H1 (cell line): Measurements from ENCODE around the gene PRKG2. TPM values are rescaled to one million over a fixed set of nuclear protein-coding genes. Genes with fewer than 3 reads are reported as not detected.

Source experiments
- CTCF ChIA-PET: fragments of 300-600 bp; sonication (Branson Sonifier 250); formaldehyde crosslinking; loops from one replicate; lab custom pipeline; 2021; ENCODE audit not compliant: partially characterized antibody; lab: Charles Lee
- POLR2A ChIA-PET: fragments of 300-600 bp; sonication (Branson Sonifier 250); formaldehyde crosslinking; loops from one replicate; lab custom pipeline; 2021; ENCODE audit warnings: inconsistent platforms; ENCODE audit not compliant: partially characterized antibody; lab: Charles Lee
- DNase-seq, 2 experiments: peaks; one replicate each; pipeline versions ENCODE4 v3.0.0 to v3.0.0-alpha.2; 2010 to 2022; ENCODE audit warnings: low spot score in 2 of 2, low read depth in 1 of 2, mixed read lengths in 1 of 2
- FAIRE-seq: peaks from 2 replicates; lab custom pipeline; 2011; peaks lifted over from hg19 to GRCh38; lab: Jason Lieb, UNC
- H2AFZ ChIP-seq: 2 replicates; pipeline ENCODE4 v1.8.1; 2012; ENCODE audit warnings: low read length, inconsistent platforms
- H2AK5ac ChIP-seq: 2 replicates; pipeline ENCODE4 v1.6.1; 2013; ENCODE audit warnings: low read depth, low read length
- H2BK120ac ChIP-seq: replicated peaks from 2 replicates; pipeline ENCODE3; 2013; ENCODE audit warnings: low read depth, low read length, inconsistent platforms
- H2BK12ac ChIP-seq: 2 replicates; pipeline ENCODE4 v1.6.1; 2013; ENCODE audit warnings: low read depth, low read length
- H2BK15ac ChIP-seq: 2 replicates; pipeline ENCODE4 v1.6.1; 2013; ENCODE audit warnings: low read length
- H2BK20ac ChIP-seq: 2 replicates; pipeline ENCODE4 v1.6.1; 2013; ENCODE audit warnings: low read length
- H2BK5ac ChIP-seq: 2 replicates; pipeline ENCODE4 v1.6.1; 2013; ENCODE audit warnings: low read depth, low read length
- H3K14ac ChIP-seq: 2 replicates; pipeline ENCODE4 v1.6.1; 2013; ENCODE audit warnings: inconsistent platforms; ENCODE audit not compliant: insufficient read length
- H3K18ac ChIP-seq: 2 replicates; pipeline ENCODE4 v1.6.1; 2013; ENCODE audit warnings: low read length; ENCODE audit errors: extremely low read depth
- H3K23ac ChIP-seq: 2 replicates; pipeline ENCODE4 v1.6.1; 2013; ENCODE audit warnings: inconsistent platforms; ENCODE audit not compliant: insufficient read length
- H3K23me2 ChIP-seq: 2 replicates; pipeline ENCODE4 v1.6.1; 2013; ENCODE audit warnings: low read depth, low read length
- H3K27ac ChIP-seq: 2 replicates; pipeline ENCODE4 v1.6.1; 2011; ENCODE audit warnings: low read depth, low read length, inconsistent platforms
- H3K27me3 ChIP-seq, 4 experiments: replicated peaks in 1 of 4; 1 replicate in 1 of 4; 2 replicates in 3 of 4; pipeline versions ENCODE4 v1.6.1 to v1.8.1; 2011 to 2013; ENCODE audit warnings: low read length in 3 of 4, mild to moderate bottlenecking in 3 of 4, inconsistent platforms in 2 of 4, mixed read lengths in 2 of 4, moderate library complexity in 1 of 4; ENCODE audit not compliant: control insufficient read depth in 3 of 4, insufficient read depth in 3 of 4; ENCODE audit errors: extremely low read depth in 1 of 4
- H3K36me3 ChIP-seq, 4 experiments: 2 replicates each; pipeline versions ENCODE4 v1.6.1 to v1.8.1; 2011 to 2013; ENCODE audit warnings: mild to moderate bottlenecking in 4 of 4, low read length in 3 of 4, moderate library complexity in 2 of 4, control low read depth in 1 of 4, inconsistent platforms in 1 of 4; ENCODE audit not compliant: insufficient read depth in 4 of 4, control insufficient read depth in 2 of 4
- H3K4ac ChIP-seq: replicated peaks from 2 replicates; pipeline ENCODE3; 2013; ENCODE audit warnings: low read length, low read depth, mixed read lengths, inconsistent platforms; ENCODE audit not compliant: insufficient read length
- H3K4me1 ChIP-seq, 4 experiments: replicated peaks in 1 of 4; 1 replicate in 1 of 4; 2 replicates in 3 of 4; pipeline versions ENCODE4 v1.6.1 to v1.8.1; 2011 to 2013; ENCODE audit warnings: low read length in 3 of 4, inconsistent platforms in 2 of 4, mixed read lengths in 1 of 4; ENCODE audit not compliant: insufficient read depth in 4 of 4, control insufficient read depth in 3 of 4
- H3K4me2 ChIP-seq, 2 experiments: 2 replicates each; pipeline versions ENCODE4 v1.6.1 to v1.8.1; 2011 to 2013; ENCODE audit warnings: low read depth in 2 of 2, low read length in 2 of 2, control low read depth in 1 of 2, inconsistent platforms in 1 of 2, mild to moderate bottlenecking in 1 of 2; ENCODE audit not compliant: insufficient read depth in 1 of 2
- H3K4me3 ChIP-seq, 4 experiments: fragments of 200-600, 300-600 bp in 1 of 4; sonication (generic), shearing (Covaris generic), sonication (Bioruptor Twin) in 1 of 4; 2 replicates each; pipeline versions ENCODE4 v1.5.1 to v1.8.1; 2011 to 2016; ENCODE audit warnings: low read length in 4 of 4, low read depth in 3 of 4, control low read depth in 2 of 4, inconsistent platforms in 2 of 4, mild to moderate bottlenecking in 2 of 4, mixed read lengths in 1 of 4, moderate library complexity in 1 of 4; ENCODE audit not compliant: insufficient read depth in 2 of 4; ENCODE audit errors: extremely low read depth in 1 of 4
- H3K56ac ChIP-seq: replicated peaks from 2 replicates; pipeline ENCODE3; 2013; ENCODE audit warnings: low read depth, mild to moderate bottlenecking, mixed read lengths, low read length, inconsistent platforms; ENCODE audit not compliant: insufficient read length
- H3K79me1 ChIP-seq: 2 replicates; pipeline ENCODE4 v1.6.1; 2013; ENCODE audit warnings: low read depth, low read length, control low read depth
- H3K79me2 ChIP-seq, 2 experiments: 2 replicates each; pipeline versions ENCODE4 v1.6.1 to v1.8.1; 2012 to 2013; ENCODE audit warnings: low read length in 2 of 2, mild to moderate bottlenecking in 2 of 2, inconsistent platforms in 1 of 2; ENCODE audit not compliant: insufficient read depth in 2 of 2, control insufficient read depth in 1 of 2
- H3K9ac ChIP-seq, 4 experiments: replicated peaks in 1 of 4; 1 replicate in 1 of 4; 2 replicates in 3 of 4; pipeline versions ENCODE4 v1.6.1 to v1.8.1; 2011 to 2013; ENCODE audit warnings: low read depth in 3 of 4, low read length in 3 of 4, control low read depth in 2 of 4, mild to moderate bottlenecking in 2 of 4, moderate library complexity in 2 of 4, inconsistent platforms in 1 of 4; ENCODE audit errors: extremely low read depth in 1 of 4
- H3K9me3 ChIP-seq, 2 experiments: 2 replicates each; pipeline versions ENCODE4 v1.6.1 to v1.8.1; 2012 to 2013; ENCODE audit warnings: mild to moderate bottlenecking in 2 of 2, moderate library complexity in 2 of 2, control low read depth in 1 of 2, inconsistent platforms in 1 of 2, low read depth in 1 of 2, low read length in 1 of 2, mixed read lengths in 1 of 2; ENCODE audit not compliant: insufficient read depth in 2 of 2
- H4K20me1 ChIP-seq, 2 experiments: replicated peaks in 1 of 2; 2 replicates each; pipeline versions ENCODE3 to v1.8.1; 2011 to 2013; ENCODE audit warnings: inconsistent platforms in 2 of 2, low read length in 2 of 2, mild to moderate bottlenecking in 1 of 2; ENCODE audit not compliant: insufficient read depth in 2 of 2, control insufficient read depth in 1 of 2
- H4K5ac ChIP-seq: 2 replicates; pipeline ENCODE4 v1.6.1; 2013; ENCODE audit warnings: low read length, low read depth, mixed read lengths, inconsistent platforms; ENCODE audit not compliant: insufficient read length
- H4K8ac ChIP-seq: 2 replicates; pipeline ENCODE4 v1.8.0; 2013; ENCODE audit warnings: mild to moderate bottlenecking, moderate library complexity, low read length, inconsistent platforms; ENCODE audit not compliant: insufficient read depth; ENCODE audit errors: extremely low read depth
- H4K91ac ChIP-seq: replicated peaks from 2 replicates; pipeline ENCODE3; 2013; ENCODE audit warnings: low read length, mixed read lengths, inconsistent platforms; ENCODE audit not compliant: insufficient read length
- CREB1 ChIP-seq: IDR thresholded peaks from 2 replicates; pipeline ENCODE4 v1.6.1; 2012; ENCODE audit warnings: inconsistent platforms
- GABPA ChIP-seq: IDR thresholded peaks from 2 replicates; pipeline ENCODE4 v1.6.1; 2011; ENCODE audit warnings: mild to moderate bottlenecking, low read length, moderate library complexity, borderline replicate concordance; ENCODE audit not compliant: insufficient read depth
- HDAC6 ChIP-seq: IDR thresholded peaks from one replicate; pipeline ENCODE4 v1.7.1; 2012; ENCODE audit warnings: low read depth, mild to moderate bottlenecking, inconsistent platforms, low read length, moderate library complexity
- TCF12 ChIP-seq: IDR thresholded peaks from 2 replicates; pipeline ENCODE4 v1.6.1; 2011; ENCODE audit warnings: low read depth, mild to moderate bottlenecking, low read length
- polyA plus RNA-seq, 7 experiments: library from polyadenylated mRNA; depleted of rRNA in 3 of 7; stranded (reverse) in 5 of 7; unstranded in 2 of 7; fragments of >200 nt in 5 of 7; fragments of 200-250 nt in 2 of 7; gene quantifications; 1 replicate in 5 of 7; 2 replicates in 1 of 7; 4 replicates in 1 of 7; pipeline versions ENCODE4 v1.2.1 to v1.2.3, GENCODE V29; 2011 to 2013; ENCODE audit warnings: missing spikeins in 2 of 7, mixed read lengths in 2 of 7
- total RNA-seq: library from RNA; stranded (reverse); fragmentation: NEBNext Ultra II Directional; extraction: Animal tissue kit (Norgen Biotek cat#: 25700); gene quantifications from 2 replicates; pipeline ENCODE4 v1.2.1, GENCODE V29; 2021

Gene PRKG2
- total and polyA plus RNA-seq, 2 of the 8 experiments (the other 6 are each of a cell fraction or from before 2014, with no cell fraction given) = 0.45 to 1.2 TPM

GRCh38 chr4:81258841-81259550, 44.0 kb upstream of the PRKG2 start:
- Histone ChIP-seq H3K9ac (no peak overlapping the region), H3K27ac (no peak overlapping the region), H3K9me3 (no peaks in the 10 kb centered on the region), H4K8ac (no peak overlapping the region), H3K14ac (no peak overlapping the region), H2BK120ac (no peak overlapping the region), H2BK20ac (no peak overlapping the region), H3K23ac (no peak overlapping the region), H3K4me3 (no peak overlapping the region), H4K20me1 (no peaks in the 10 kb centered on the region), H4K5ac (no peak overlapping the region), H3K79me1 (no peaks in the 10 kb centered on the region), H2BK5ac (no peak overlapping the region), H3K4me1 (no peaks in the 10 kb centered on the region), H3K23me2 (no peaks in the 10 kb centered on the region), H3K4ac (no peak overlapping the region), H2BK12ac (no peak overlapping the region), H2AK5ac (no peak overlapping the region), H2AFZ (no peak overlapping the region), H3K36me3 (no peaks in the 10 kb centered on the region), H4K91ac (no peak overlapping the region), H3K4me2 (no peak overlapping the region), H2BK15ac (no peak overlapping the region), H3K27me3 (no peaks in the 10 kb centered on the region), H3K56ac (no peak overlapping the region), H3K18ac (no peak overlapping the region), H3K79me2 (no peaks in the 10 kb centered on the region)
- no peak for DNase-seq
- TF ChIP-seq TCF12 = no peak
- no peak for TF ChIP-seq HDAC6
- no peak for TF ChIP-seq GABPA
- TF ChIP-seq CREB1 = no peak
- CTCF ChIA-PET = interaction anchor here (0.5 to 4.6 kb wide), 14 partner anchors 8 to 1449 kb away, joined by 3 to 28 read pairs (median 4); no protein-coding TSS in a partner anchor
- POLR2A ChIA-PET = no interaction called here
- no peak for FAIRE-seq
